ENCODE data around the gene HOGA1.
"Not testable (repeated sequence)": the region's sequence is repeated elsewhere in the genome, so short reads cannot be mapped to it uniquely, and the experiment has no call there.

The HOGA1 gene

DNA sequence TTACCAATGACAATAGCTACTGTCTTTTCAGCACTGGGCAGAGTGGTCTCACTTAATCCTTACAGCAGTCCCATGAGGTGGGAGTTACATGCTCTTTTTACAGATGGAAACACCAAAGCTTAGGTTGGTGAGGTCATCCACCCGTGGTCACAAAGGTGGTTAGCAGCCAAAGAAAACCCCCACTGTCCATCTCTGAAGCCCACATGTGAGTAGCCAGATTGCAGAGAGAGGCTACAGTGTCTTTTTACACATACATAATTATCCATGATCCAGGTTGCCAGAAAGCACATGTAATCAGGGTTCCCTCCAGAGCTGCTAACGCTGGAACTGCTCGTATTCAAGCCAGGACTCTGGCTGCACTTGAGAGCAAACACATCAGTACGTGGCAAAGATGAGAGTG is 36.2 kb upstream of the HOGA1 start:
- H3K36me3 Mint-ChIP-seq (ENCODE audit: insufficient read depth) = no peaks in the 10 kb centered on the region
- no peak for ATAC-seq (replicated peaks; ENCODE audit: extremely low read depth, poor library complexity, severe bottlenecking)
- DNase-seq (ENCODE audit: low spot score in 2 of 2) = no peak
- H3K4me3 Mint-ChIP-seq = no peak overlapping the region
- H3K27me3 Mint-ChIP-seq = peaks cover 8% of the 10 kb centered on the region
- no peaks in the 10 kb centered on the region for H3K4me1 Mint-ChIP-seq
- no peak overlapping the region for H3K27ac Mint-ChIP-seq (ENCODE audit: low read depth)
- H3K9me3 Mint-ChIP-seq = no peaks in the 10 kb centered on the region

DNA sequence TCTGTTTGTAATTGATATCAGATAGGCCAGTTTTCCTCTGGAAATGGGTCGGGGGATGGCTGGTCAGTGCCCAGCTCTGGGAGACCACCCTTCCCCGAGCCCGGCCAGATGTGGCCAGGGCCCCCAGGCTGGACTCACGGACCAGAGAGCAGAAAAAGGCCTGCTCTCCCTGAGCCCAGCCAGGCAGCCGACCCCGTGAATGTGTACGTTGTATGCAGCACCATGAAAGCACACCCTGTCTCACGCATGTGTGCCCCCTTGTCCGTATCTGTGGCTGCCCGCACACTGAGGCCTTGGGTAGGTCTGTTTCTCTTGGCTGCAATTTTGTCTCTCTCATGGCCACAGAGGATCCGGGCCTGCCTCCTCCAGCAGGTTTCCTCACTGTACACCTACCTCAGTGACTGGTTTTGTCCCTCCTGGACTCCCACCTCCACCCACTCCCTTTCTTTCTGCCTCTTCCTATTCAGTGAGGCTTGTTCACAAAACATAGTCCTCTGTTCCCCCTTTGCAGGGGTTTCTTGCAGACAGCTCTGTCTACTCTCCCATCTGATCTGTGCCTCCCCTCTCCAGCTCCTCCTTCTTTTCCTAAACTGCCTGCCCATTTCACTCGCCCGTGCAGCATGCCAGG is 35.2 kb upstream of the HOGA1 start:
- no peak for ATAC-seq (replicated peaks; ENCODE audit: extremely low read depth, poor library complexity, severe bottlenecking)
- no peaks in the 10 kb centered on the region for H3K4me1 Mint-ChIP-seq
- H3K36me3 Mint-ChIP-seq (ENCODE audit: insufficient read depth) = no peaks in the 10 kb centered on the region
- no peaks in the 10 kb centered on the region for H3K9me3 Mint-ChIP-seq
- no peak for DNase-seq (ENCODE audit: low spot score in 2 of 2)
- H3K27ac Mint-ChIP-seq (ENCODE audit: low read depth) = no peak overlapping the region
- H3K4me3 Mint-ChIP-seq = no peak overlapping the region
- H3K27me3 Mint-ChIP-seq = peaks cover 8% of the 10 kb centered on the region

DNA sequence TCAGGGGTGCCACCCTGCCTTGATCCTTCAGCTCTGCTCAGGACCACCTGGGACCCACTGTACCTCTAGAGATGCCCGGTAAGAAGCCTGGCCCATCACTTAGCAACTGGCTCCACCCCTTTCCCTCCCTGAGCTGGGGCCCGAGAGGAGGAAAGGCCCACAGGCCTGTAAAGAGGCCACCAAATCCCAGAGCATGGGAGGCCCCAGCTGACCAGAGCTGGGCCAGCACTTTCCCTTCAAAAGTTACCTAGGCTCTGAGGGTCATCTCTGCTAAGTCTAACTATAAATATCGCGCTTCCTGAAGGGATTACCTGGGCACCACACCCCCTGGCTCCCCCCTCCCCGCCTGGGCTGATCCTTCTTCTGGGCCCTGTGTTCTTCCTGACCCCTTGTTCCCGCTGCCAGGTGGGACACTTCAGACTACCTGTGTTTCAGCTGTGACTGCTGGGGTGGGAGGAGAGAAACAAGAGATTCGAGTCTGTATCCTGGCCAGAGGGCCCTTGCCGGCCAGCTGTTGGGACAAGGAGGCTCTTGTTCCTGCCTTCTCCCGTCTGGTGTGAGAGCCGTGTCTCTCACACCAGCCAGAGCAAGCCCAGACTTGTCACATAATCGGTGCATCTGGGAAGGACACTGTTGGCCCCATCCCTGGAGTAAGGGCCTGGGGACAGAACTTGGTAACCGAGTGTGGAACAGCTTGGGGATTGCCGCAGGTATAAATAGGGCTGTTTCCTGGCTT is 34.4 kb upstream of the HOGA1 start:
- no peak overlapping the region for H3K27ac Mint-ChIP-seq (ENCODE audit: low read depth)
- no peak for DNase-seq (ENCODE audit: low spot score in 2 of 2)
- H3K36me3 Mint-ChIP-seq (ENCODE audit: insufficient read depth) = no peaks in the 10 kb centered on the region
- no peak overlapping the region for H3K4me3 Mint-ChIP-seq
- ATAC-seq (replicated peaks; ENCODE audit: extremely low read depth, poor library complexity, severe bottlenecking) = no peak
- peaks cover 8% of the 10 kb centered on the region for H3K27me3 Mint-ChIP-seq
- H3K9me3 Mint-ChIP-seq = no peaks in the 10 kb centered on the region
- no peaks in the 10 kb centered on the region for H3K4me1 Mint-ChIP-seq

DNA sequence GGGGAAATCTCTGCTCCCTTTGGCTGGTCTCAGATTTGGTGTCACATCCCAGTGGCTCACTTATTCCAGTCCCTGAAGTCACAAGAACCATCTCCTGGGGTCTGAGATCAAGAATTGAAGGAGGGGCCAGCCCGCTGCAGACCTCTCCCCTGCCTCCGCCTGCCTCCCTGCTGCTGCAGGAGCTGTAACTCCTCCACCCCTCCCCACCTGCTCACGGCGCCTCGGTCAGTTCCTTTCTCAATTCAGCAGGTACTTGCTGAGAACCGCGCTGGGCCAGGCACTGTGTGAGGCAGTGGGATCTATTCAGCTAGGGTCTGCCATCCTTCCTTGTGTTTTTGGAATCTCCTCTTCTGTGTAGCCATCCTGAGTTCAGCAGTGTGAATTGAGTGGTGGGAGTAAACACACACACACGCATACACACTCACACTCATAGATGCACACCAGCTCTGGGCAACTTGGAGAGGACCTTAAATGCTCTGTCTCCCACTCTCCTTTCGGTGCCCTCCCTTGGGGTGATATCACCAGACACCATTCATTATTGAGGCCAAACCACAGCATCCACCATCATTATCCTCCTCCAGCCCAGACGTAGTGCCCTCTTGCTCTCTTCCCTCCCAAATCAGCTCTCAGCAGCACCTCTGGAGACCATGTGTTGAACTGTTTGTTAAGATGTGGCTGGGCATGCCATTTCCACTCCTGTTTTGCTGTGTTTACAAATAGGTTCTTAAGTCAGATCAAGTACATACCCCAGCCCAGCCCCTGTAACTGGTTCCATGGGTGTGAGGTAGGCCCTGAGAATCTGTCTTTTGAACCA is 33.6 kb upstream of the HOGA1 start:
- ATAC-seq (replicated peaks; ENCODE audit: extremely low read depth, poor library complexity, severe bottlenecking) (no peak), DNase-seq (ENCODE audit: low spot score in 2 of 2) (no peak)
- Mint-ChIP-seq H3K9me3 (no peaks in the 10 kb centered on the region), H3K27ac (ENCODE audit: low read depth) (no peak overlapping the region), H3K4me3 (no peak overlapping the region), H3K4me1 (no peaks in the 10 kb centered on the region), H3K27me3 (peaks cover 8% of the 10 kb centered on the region), H3K36me3 (ENCODE audit: insufficient read depth) (no peaks in the 10 kb centered on the region)

DNA sequence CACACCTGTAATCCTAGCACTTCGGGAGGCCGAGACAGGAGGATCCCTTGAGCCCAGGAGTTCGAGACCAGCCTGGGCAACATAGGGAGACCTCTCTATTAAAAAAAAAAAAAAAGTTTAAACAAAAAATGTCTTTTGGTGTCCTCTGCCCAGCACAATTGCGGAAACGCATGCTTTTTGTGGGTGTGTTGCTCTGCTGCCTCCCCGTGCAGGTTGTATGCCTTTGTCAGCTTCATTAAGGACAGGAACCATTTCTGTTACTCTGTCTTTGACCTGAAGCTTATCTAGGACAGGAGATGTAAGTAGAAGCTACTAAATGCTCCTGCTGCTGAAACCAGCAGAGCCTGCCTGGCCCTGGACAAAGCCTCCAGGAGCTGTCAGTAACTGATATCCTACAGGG is 32.9 kb upstream of the HOGA1 start:
- no peak overlapping the region for H3K27ac Mint-ChIP-seq (ENCODE audit: low read depth)
- no peaks in the 10 kb centered on the region for H3K36me3 Mint-ChIP-seq (ENCODE audit: insufficient read depth)
- no peak for ATAC-seq (replicated peaks; ENCODE audit: extremely low read depth, poor library complexity, severe bottlenecking)
- no peak overlapping the region for H3K4me3 Mint-ChIP-seq
- no peaks in the 10 kb centered on the region for H3K9me3 Mint-ChIP-seq
- peaks cover 8% of the 10 kb centered on the region for H3K27me3 Mint-ChIP-seq
- H3K4me1 Mint-ChIP-seq = no peaks in the 10 kb centered on the region
- no peak for DNase-seq (ENCODE audit: low spot score in 2 of 2)

DNA sequence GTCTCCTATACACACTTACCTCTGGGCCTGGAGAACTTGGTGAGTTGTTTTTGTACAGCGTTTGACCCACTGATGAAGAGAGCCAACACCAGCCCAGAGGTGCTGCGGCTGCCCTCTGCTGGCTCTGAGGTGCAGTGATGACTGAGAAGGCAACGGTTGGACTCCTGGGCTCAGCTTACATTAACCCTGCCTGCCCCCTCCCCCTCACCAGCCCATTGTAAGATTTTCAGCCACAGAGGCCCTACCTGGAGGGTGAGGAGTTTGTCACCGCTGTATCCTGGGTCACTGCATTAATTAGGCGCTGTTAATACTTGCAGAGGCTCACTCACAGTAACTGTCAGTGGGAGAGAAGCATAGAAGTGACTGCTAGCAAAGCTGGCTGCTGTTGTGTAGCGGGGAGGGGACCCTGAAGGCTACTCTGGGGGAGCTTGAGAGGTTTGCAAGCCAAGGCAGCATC is 30.6 kb upstream of the HOGA1 start:
- no peaks in the 10 kb centered on the region for H3K36me3 Mint-ChIP-seq (ENCODE audit: insufficient read depth)
- no peaks in the 10 kb centered on the region for H3K27me3 Mint-ChIP-seq
- H3K9me3 Mint-ChIP-seq = no peaks in the 10 kb centered on the region
- no peaks in the 10 kb centered on the region for H3K4me1 Mint-ChIP-seq
- H3K27ac Mint-ChIP-seq (ENCODE audit: low read depth) = no peak overlapping the region
- ATAC-seq (replicated peaks; ENCODE audit: extremely low read depth, poor library complexity, severe bottlenecking) = peak; percentile 62
- H3K4me3 Mint-ChIP-seq = no peak overlapping the region
- DNase-seq (ENCODE audit: low spot score in 2 of 2) = no peak

DNA sequence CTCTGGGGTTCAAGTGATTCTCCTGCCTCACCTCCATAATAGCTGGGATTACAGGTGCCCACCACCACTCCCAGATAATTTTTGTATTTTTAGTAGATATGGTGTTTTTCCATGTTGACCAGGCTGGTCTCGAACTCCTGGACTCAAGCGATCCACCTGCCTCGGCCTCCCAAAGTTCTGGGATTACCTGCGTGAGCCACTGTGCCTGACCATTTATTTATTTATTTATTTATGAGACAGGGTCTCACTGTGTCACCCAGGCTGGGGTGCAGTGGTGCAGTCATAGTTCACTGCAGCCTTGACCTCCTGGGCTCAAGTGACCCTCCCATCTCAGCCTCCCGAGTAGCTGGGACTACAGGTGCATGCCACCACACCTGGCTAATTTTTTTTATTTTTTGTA is 29.9 kb upstream of the HOGA1 start:
- not testable (repeated sequence) for H3K27me3 Mint-ChIP-seq; H3K4me1 Mint-ChIP-seq; H3K4me3 Mint-ChIP-seq; DNase-seq (ENCODE audit: low spot score in 2 of 2); H3K36me3 Mint-ChIP-seq (ENCODE audit: insufficient read depth); H3K27ac Mint-ChIP-seq (ENCODE audit: low read depth); H3K9me3 Mint-ChIP-seq; ATAC-seq (replicated peaks; ENCODE audit: extremely low read depth, poor library complexity, severe bottlenecking)

DNA sequence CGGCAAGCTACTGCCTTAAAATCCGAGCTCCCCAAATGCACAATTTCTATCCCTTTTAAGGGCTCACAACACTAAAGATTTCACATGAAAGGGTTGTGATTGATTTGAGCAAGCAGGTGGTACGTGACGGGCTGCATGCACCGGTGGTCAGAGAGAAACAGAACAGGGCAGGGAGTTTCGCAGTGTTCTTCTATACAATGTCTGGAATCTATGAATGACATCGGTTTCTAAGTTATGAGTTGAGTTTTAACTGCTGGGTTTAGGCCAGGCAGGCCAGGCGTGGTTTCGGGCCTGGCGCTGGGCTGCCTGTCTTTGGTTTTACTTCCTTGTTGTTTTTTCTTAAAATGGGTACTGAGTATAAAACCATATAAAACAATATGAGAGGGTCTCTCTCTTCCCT is 28.6 kb upstream of the HOGA1 start:
- not testable (repeated sequence) for H3K4me1 Mint-ChIP-seq; ATAC-seq (replicated peaks; ENCODE audit: extremely low read depth, poor library complexity, severe bottlenecking); H3K36me3 Mint-ChIP-seq (ENCODE audit: insufficient read depth)

DNA sequence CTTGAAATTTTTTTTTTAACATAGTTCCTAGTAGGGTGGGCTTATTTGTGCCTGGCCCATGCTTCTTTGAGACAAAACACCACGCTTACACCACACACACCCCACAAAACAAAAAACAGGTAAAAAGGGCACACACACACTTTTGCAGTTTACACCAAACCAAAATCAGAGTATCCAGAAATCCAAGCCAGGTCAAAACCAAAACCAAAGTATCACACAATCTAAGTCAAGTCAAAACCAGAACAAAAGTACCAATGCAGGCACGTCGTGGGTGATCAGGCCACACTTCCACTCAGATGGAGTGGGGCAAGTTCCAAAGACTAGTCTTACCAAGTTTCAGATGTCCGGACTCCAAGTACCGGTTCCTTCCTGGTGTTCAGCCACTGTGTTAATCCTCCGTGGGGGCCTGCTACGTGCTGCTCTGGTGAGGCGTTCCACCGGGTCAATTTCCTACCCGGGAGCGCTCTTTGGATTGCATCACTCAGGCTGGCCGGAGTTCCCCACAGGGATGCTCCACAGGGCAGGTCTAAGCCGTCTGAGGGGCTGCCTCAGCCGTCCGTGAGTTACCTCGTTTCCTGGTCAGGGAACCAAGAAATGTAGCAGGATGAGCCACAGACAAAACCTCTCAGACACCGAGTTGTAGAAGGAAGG is 23.3 kb upstream of the HOGA1 start:
- not testable (repeated sequence) for DNase-seq (ENCODE audit: low spot score in 2 of 2); H3K4me1 Mint-ChIP-seq; H3K9me3 Mint-ChIP-seq; H3K4me3 Mint-ChIP-seq; ATAC-seq (replicated peaks; ENCODE audit: extremely low read depth, poor library complexity, severe bottlenecking); H3K27ac Mint-ChIP-seq (ENCODE audit: low read depth); H3K27me3 Mint-ChIP-seq; H3K36me3 Mint-ChIP-seq (ENCODE audit: insufficient read depth)

More for the DNA sequence above, 28.6 kb upstream of the HOGA1 start:
- not testable (repeated sequence) for H3K4me3 Mint-ChIP-seq; H3K27ac Mint-ChIP-seq (ENCODE audit: low read depth); H3K9me3 Mint-ChIP-seq; DNase-seq (ENCODE audit: low spot score in 2 of 2); H3K27me3 Mint-ChIP-seq

DNA sequence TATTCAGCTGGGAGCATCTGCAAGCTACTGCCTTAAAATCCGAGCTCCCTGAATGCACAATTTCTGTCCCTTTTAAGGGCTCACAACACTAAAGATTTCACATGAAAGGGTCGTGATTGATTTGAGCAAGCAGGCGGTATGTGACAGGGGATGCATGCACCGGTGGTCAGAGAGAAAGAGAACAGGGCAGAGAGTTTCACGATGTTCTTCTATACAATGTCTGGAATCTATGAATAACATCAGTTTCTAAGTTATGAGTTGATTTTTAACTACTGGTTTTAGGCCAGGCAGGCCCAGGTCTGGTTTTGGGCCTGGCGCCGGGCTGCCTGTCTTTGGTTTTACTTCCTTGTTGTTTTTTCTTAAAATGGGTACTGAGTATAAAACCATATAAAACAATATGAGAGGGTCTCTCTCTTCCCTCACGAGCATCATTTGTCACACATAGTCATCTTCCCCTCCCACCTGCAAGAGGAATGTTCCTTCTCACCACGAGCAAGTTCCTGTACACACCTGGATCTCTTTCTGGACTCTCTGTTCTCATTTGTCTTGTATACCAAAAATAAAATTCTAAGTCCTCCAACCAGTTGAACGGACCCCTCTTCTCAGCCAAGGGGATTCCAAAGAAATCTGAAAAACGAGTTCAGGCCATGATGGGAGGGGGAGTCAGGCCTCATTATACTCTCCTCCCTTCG is 22.7 kb upstream of the HOGA1 start:
- not testable (repeated sequence) for H3K9me3 Mint-ChIP-seq; H3K27ac Mint-ChIP-seq (ENCODE audit: low read depth); H3K36me3 Mint-ChIP-seq (ENCODE audit: insufficient read depth); ATAC-seq (replicated peaks; ENCODE audit: extremely low read depth, poor library complexity, severe bottlenecking); H3K4me3 Mint-ChIP-seq; H3K27me3 Mint-ChIP-seq; DNase-seq (ENCODE audit: low spot score in 2 of 2); H3K4me1 Mint-ChIP-seq

DNA sequence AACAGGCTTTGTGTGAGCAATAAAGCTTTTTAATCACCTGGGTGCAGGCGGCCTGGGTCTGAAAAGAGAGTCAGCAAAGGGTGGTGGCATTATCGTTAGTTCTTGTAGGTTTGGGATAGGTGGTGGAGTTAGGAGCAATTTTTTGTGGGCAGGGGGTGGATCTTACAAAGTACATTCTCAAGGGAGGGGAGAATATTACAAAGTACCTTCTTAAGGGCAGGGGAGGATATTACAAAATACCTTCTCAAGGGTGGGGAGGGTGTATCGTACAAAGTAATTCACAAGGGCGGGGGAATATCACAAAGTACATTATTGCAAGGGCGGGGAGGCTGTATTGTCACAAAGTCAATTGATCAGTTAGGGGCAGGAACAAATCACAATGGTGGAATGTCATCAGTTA is 21.9 kb upstream of the HOGA1 start:
- H3K27me3 Mint-ChIP-seq; DNase-seq (ENCODE audit: low spot score in 2 of 2); H3K9me3 Mint-ChIP-seq: not testable (repeated sequence)

DNA sequence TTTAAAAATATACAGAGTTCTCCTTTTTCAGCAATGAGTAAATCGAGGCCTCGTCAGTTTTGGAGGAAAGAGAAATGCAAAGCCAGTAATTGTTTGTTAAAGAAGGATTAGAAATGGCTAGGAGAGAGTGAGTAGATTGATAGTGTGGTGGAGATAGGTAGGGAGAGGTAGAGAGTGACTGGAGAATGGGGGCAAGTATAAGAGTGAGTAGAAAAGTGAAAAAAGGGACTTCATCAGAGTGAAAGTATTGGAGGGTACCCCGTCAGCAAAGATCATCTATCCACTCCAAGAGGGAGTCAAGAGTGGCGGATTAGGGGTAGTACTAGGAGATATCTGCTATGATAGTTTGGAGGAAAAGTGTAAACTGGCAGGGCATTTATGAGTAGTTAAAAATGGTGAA is 20.9 kb upstream of the HOGA1 start:
- Mint-ChIP-seq H3K27me3 (no peaks in the 10 kb centered on the region), H3K36me3 (ENCODE audit: insufficient read depth) (peaks cover 1% of the 10 kb centered on the region), H3K9me3 (no peaks in the 10 kb centered on the region), H3K4me3 (no peak overlapping the region), H3K27ac (ENCODE audit: low read depth) (no peak overlapping the region), H3K4me1 (no peaks in the 10 kb centered on the region)
- ATAC-seq (replicated peaks; ENCODE audit: extremely low read depth, poor library complexity, severe bottlenecking) (no peak), DNase-seq (ENCODE audit: low spot score in 2 of 2) (no peak)

More for the DNA sequence above, 21.9 kb upstream of the HOGA1 start:
- H3K27ac Mint-ChIP-seq (ENCODE audit: low read depth); H3K4me1 Mint-ChIP-seq; ATAC-seq (replicated peaks; ENCODE audit: extremely low read depth, poor library complexity, severe bottlenecking); H3K4me3 Mint-ChIP-seq; H3K36me3 Mint-ChIP-seq (ENCODE audit: insufficient read depth): not testable (repeated sequence)
